Progenitor cell of endocrine pancreas (in vitro differentiated cells): ENCODE measurements around the gene NEU4. TPM values are rescaled to one million over a fixed set of nuclear protein-coding genes. Genes with fewer than 3 reads are reported as not detected.
A peak's percentile ranks its signal among the peaks of the same experiment; 100 is the strongest.
"Not testable (repeated sequence)": the region's sequence is repeated elsewhere in the genome, so short reads cannot be mapped to it uniquely, and the experiment has no call there.

Experiments
- DNase-seq: peaks from one replicate; pipeline ENCODE4 v3.0.0; 2021; ENCODE audit warnings: low spot score; ENCODE audit not compliant: unreplicated experiment
- H3K27ac Mint-ChIP-seq: 2 replicates; pipeline ENCODE4 v1.8.0; 2021; ENCODE audit warnings: mild to moderate bottlenecking, moderate library complexity, mixed read lengths
- H3K27me3 Mint-ChIP-seq: 2 replicates; pipeline ENCODE4 v1.8.0; 2021; ENCODE audit warnings: mixed read lengths
- H3K36me3 Mint-ChIP-seq: 2 replicates; pipeline ENCODE4 v1.8.0; 2022; ENCODE audit warnings: mixed read lengths; ENCODE audit not compliant: insufficient read depth
- H3K4me1 Mint-ChIP-seq: 2 replicates; pipeline ENCODE4 v1.8.0; 2021; ENCODE audit warnings: low read depth, mixed read lengths
- H3K4me3 Mint-ChIP-seq: 2 replicates; pipeline ENCODE4 v1.8.0; 2021; ENCODE audit warnings: low read depth, mild to moderate bottlenecking, moderate library complexity, mixed read lengths
- H3K9me3 Mint-ChIP-seq: 2 replicates; pipeline ENCODE4 v1.8.0; 2021; ENCODE audit warnings: low read depth, mixed read lengths
- CTCF ChIP-seq: fragments of 200-600 bp; sonication (generic); IDR thresholded peaks from one replicate; pipeline ENCODE4 v1.5.0; 2021; ENCODE audit warnings: antibody characterized with exemption, mild to moderate bottlenecking; ENCODE audit not compliant: unreplicated experiment
- total RNA-seq: library from RNA; stranded (reverse); gene quantifications from 2 replicates; pipeline ENCODE4 v1.2.1, GENCODE V29; 2021

NEU4 gene
- total RNA-seq, 1 donor from 2014 or later, result 1.3 TPM

DNA sequence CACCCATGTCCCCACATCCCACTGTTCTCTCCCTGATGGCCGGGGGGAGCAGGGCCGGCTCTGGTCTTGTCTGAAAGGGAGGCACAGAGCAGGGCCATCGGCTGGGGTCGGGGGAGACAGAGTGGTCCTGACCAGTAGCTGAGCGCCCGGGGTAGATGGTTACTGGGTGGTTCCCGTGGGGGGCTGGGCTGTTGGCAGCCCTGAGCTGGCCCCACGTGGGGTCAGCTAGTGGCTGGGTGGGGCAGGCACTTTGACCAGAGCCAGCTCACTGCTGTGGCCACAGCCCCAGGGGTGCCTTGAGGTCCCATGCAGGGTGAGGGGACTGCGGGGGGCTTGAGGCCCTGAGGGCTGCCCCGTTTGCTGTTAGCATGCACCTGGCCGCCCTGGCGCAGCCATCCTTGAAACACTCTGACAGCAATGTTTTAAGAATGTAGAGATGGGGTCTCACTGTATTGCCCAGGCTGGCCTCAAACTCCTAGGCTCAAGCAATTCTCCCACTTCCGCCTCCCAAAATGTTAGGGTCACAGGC, 12.3 kb upstream of the NEU4 start:
- no peaks in the 10 kb centered on the region for H3K36me3 Mint-ChIP-seq
- H3K27me3 Mint-ChIP-seq, result peaks cover 5% of the 10 kb centered on the region
- no peaks in the 10 kb centered on the region for H3K4me1 Mint-ChIP-seq
- no peak for DNase-seq
- H3K4me3 Mint-ChIP-seq, result no peak overlapping the region
- peaks cover 5% of the 10 kb centered on the region for H3K9me3 Mint-ChIP-seq
- no peak overlapping the region for H3K27ac Mint-ChIP-seq
- TF ChIP-seq CTCF, result no peak

DNA sequence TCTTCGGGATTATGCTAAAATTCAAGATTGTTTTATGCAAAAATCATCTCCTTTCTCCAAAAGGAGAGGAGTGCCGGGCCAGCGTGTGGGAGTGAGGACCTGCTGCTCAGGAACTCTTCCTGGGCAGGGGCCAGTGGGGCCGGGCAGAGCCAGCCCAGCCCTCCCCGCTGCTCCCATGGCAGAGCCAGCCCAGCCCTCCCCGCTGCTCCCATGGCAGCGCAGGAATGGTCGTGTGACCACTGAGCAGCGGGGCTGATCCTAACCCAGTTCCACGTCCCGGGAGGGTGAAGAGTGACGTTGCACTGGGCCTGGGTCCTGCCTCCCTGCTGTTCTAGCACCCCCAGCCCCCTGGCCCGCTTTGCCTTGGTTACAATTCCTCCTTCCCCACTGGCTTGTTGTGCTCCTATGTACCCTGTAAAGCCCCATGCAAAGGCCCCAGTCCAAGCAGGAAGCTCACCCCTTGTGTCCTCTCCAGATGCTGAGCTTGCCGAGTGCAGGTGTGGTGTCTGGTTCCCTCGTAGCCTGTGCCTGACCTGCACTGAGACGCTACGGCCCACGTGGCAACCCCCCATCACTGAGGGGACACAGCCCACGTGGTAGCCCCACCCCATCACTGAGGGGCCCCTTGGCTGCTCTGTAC, 11.4 kb upstream of the NEU4 start:
- H3K9me3 Mint-ChIP-seq, result peaks cover 5% of the 10 kb centered on the region
- DNase-seq, result no peak

DNA sequence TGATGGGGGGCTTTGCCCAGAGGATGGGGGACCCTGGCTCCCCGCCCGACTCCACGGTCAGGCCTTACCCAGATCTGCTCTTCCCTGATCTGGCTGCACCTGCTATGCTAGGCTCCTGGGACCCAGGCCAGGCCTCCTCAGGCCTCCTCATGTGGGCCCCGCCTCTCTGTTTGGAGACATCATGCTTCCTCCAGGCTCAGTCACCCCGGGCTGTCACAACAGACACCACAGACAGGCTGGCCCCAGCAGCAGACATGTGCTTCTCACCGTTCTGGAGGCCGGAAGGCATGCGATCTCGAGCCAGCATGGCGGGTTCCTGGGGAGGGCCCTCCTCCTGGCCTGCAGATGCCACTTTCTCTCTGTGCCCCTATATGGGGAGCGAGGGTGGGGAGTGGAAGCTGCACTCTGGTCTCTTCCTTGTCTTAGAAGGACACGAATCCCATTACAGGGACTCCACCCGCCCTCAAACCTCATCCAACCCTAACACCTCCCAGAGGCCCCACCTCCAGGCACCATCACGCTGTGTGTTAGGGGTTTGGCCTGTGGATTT, 10.8 kb upstream of the NEU4 start:
- Mint-ChIP-seq H3K4me1 (no peaks in the 10 kb centered on the region), H3K4me3 (no peak overlapping the region), H3K9me3 (peaks cover 5% of the 10 kb centered on the region), H3K27ac (no peak overlapping the region), H3K36me3 (no peaks in the 10 kb centered on the region), H3K27me3 (peaks cover 5% of the 10 kb centered on the region)
- no peak for TF ChIP-seq CTCF
- DNase-seq, result no peak

More for the DNA sequence above, 11.4 kb upstream of the NEU4 start:
- no peak for TF ChIP-seq CTCF
- Mint-ChIP-seq H3K27me3 (peaks cover 5% of the 10 kb centered on the region), H3K36me3 (no peaks in the 10 kb centered on the region), H3K27ac (no peak overlapping the region), H3K4me1 (no peaks in the 10 kb centered on the region), H3K4me3 (no peak overlapping the region)

GRCh38 chr2:241798631-241799521, 10.1 kb upstream of the NEU4 start:
- H3K27ac Mint-ChIP-seq, result no peak overlapping the region
- H3K36me3 Mint-ChIP-seq, result no peaks in the 10 kb centered on the region
- no peak overlapping the region for H3K4me3 Mint-ChIP-seq
- peaks cover 3% of the 10 kb centered on the region for H3K9me3 Mint-ChIP-seq
- no peak for TF ChIP-seq CTCF
- peaks cover 8% of the 10 kb centered on the region for H3K27me3 Mint-ChIP-seq
- DNase-seq, result peak; percentile 8
- no peaks in the 10 kb centered on the region for H3K4me1 Mint-ChIP-seq

- Mint-ChIP-seq H3K4me1 (no peaks in the 10 kb centered on the region), H3K4me3 (no peak overlapping the region), H3K27me3 (peaks cover 8% of the 10 kb centered on the region), H3K27ac (no peak overlapping the region), H3K36me3 (no peaks in the 10 kb centered on the region), H3K9me3 (peaks cover 3% of the 10 kb centered on the region)
- DNase-seq, result no peak
- TF ChIP-seq CTCF, result no peak
Observed at GRCh38 chr2:241799522-241800197, 9.3 kb upstream of the NEU4 start.

DNA sequence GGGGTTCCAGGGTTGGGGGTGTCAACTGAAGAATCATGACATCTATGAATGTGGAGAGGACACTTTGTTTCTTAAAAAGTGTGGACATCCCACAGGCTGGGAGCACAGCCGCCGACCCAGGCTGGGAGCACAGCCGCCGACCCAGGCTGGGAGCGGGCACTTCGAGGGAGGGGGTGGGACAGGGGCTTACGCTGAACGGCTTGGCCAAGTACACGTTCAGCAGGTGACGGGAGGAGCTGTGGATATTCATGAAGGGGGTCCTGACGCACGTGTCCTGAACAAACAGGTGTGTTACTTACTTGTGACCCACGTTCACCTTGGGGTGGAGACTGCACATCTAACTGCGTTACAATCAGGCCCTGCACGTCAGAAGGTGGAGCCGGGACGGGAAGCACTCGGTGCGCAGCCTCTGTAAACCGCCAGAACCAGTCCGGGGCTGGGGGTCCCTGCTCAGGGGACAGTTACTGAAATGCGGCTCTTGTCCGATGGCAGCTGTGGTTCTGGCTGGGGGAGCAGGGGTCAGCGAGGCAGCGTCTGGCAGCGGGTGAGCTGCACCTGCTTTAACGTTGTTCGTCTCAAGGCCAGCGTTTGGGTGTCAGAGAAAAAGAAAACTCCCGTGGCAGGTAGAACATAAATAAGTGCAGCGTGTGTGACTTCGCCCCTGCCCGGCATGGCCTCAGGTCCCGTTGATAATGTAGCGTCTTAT, 8.6 kb upstream of the NEU4 start:
- H3K27me3 Mint-ChIP-seq, H3K9me3 Mint-ChIP-seq, H3K4me3 Mint-ChIP-seq, H3K4me1 Mint-ChIP-seq, DNase-seq, H3K27ac Mint-ChIP-seq, H3K36me3 Mint-ChIP-seq: not testable (repeated sequence)
